Activated CD8-positive, alpha-beta memory T cell treated with anti-CD3 and anti-CD28 coated beads for 36 hours (primary cell): ENCODE results near the gene S100A8. TPM values are rescaled to one million over a fixed set of nuclear protein-coding genes. Genes with fewer than 3 reads are reported as not detected.

Experiments
- CTCF ChIA-PET: fragments of 350-600 bp; sonication (Branson Sonifier 250); formaldehyde crosslinking; loops from one replicate; lab custom pipeline; 2021; ENCODE audit warnings: antibody characterized with exemption; lab: Charles Lee
- POLR2A ChIA-PET: fragments of 350-600 bp; sonication (Branson Sonifier 250); formaldehyde crosslinking; loops from one replicate; lab custom pipeline; 2021; ENCODE audit warnings: antibody characterized with exemption; lab: Charles Lee
- total RNA-seq, 2 experiments: library from RNA; stranded (reverse); gene quantifications; one replicate each; pipeline ENCODE4 v1.2.3, GENCODE V29; 2021

Gene S100A8
- total RNA-seq, 2 experiments from 2014 or later, result not detected

- CTCF ChIA-PET, result no interaction called here
These were observed 49.4 kb downstream of the S100A8 start for GRCh38 chr1:153341431-153341934.

GRCh38 chr1:153340356-153340755 is 50.5 kb downstream of the S100A8 start:
- ChIA-PET POLR2A (no interaction called here), CTCF (no interaction called here)

More at GRCh38 chr1:153341431-153341934, 49.4 kb downstream of the S100A8 start:
- POLR2A ChIA-PET, result no interaction called here

Other genes with a start within 250 kb of the S100A8 start
- not detected for gene SPRR2G, start 240.2 kb downstream of the S100A8 start, total RNA-seq
- gene LELP1, start 187.6 kb downstream of the S100A8 start, total RNA-seq, result not detected
- not detected for gene PRR9, start 173.5 kb downstream of the S100A8 start, total RNA-seq
- not detected for gene LORICRIN, start 131.4 kb downstream of the S100A8 start, total RNA-seq
- not detected for gene PGLYRP3, start 78.1 kb downstream of the S100A8 start, total RNA-seq
- not detected for gene PGLYRP4, start 42.2 kb downstream of the S100A8 start, total RNA-seq
- not detected for gene S100A9, start 33.2 kb downstream of the S100A8 start, total RNA-seq
- not detected for gene S100A12, start 15.5 kb downstream of the S100A8 start, total RNA-seq
- gene S100A7A, start 25.4 kb upstream of the S100A8 start, total RNA-seq, result not detected
- not detected for gene S100A7, start 69.6 kb upstream of the S100A8 start, total RNA-seq
- 100 to 1,000 TPM; 203 to 213 TPM for gene S100A6, start 144.9 kb upstream of the S100A8 start, total RNA-seq
- 1 to 10 TPM; 1.1 to 1.2 TPM for gene S100A5, start 149.9 kb upstream of the S100A8 start, total RNA-seq
- gene S100A4, start 154.7 kb upstream of the S100A8 start, total RNA-seq, result 100 to 1,000 TPM; 125 TPM
- gene S100A3, start 158.2 kb upstream of the S100A8 start, total RNA-seq, result not detected
- gene S100A2, start 174.8 kb upstream of the S100A8 start, total RNA-seq, result 1 to 10 TPM; 1.2 to 1.6 TPM
- gene S100A16, start 222.1 kb upstream of the S100A8 start, total RNA-seq, result not detected
- gene S100A14, start 225.3 kb upstream of the S100A8 start, total RNA-seq, result not detected
- gene S100A13, start 236.4 kb upstream of the S100A8 start, total RNA-seq, result 1 to 10 TPM; 5.1 to 6.9 TPM
- not detected for gene S100A1, start 237.4 kb upstream of the S100A8 start, total RNA-seq
- 10 to 100 TPM; 90.4 to 93.0 TPM for gene CHTOP, start 243.0 kb upstream of the S100A8 start, total RNA-seq